Osteocyte (in vitro differentiated cells): ENCODE measurements around the gene PCAT6. TPM values are rescaled to one million over a fixed set of nuclear protein-coding genes. Genes with fewer than 3 reads are reported as not detected.
A peak's percentile ranks its signal among the peaks of the same experiment; 100 is the strongest.

Experiments used
- DNase-seq: peaks from one replicate; pipeline ENCODE4 v3.0.0; 2021; ENCODE audit warnings: mixed read lengths; ENCODE audit not compliant: unreplicated experiment; ENCODE audit errors: extremely low spot score
- H3K27ac Mint-ChIP-seq: one replicate; pipeline ENCODE4 v1.8.0; 2021; ENCODE audit warnings: mild to moderate bottlenecking, mixed read lengths; ENCODE audit not compliant: unreplicated experiment
- H3K27me3 Mint-ChIP-seq: one replicate; pipeline ENCODE4 v1.8.0; 2021; ENCODE audit warnings: mixed read lengths; ENCODE audit not compliant: unreplicated experiment
- H3K36me3 Mint-ChIP-seq: one replicate; pipeline ENCODE4 v1.8.0; 2021; ENCODE audit warnings: mixed read lengths; ENCODE audit not compliant: unreplicated experiment
- H3K4me1 Mint-ChIP-seq: one replicate; pipeline ENCODE4 v1.8.0; 2021; ENCODE audit warnings: mixed read lengths; ENCODE audit not compliant: unreplicated experiment
- H3K4me3 Mint-ChIP-seq: one replicate; pipeline ENCODE4 v1.8.0; 2021; ENCODE audit warnings: mild to moderate bottlenecking, moderate library complexity, mixed read lengths; ENCODE audit not compliant: unreplicated experiment
- H3K9me3 Mint-ChIP-seq: one replicate; pipeline ENCODE4 v1.8.0; 2021; ENCODE audit warnings: mixed read lengths; ENCODE audit not compliant: unreplicated experiment
- CTCF ChIP-seq: fragments of 200-600 bp; sonication (generic); IDR thresholded peaks from 2 replicates; pipeline ENCODE4 v1.5.0; 2021; ENCODE audit warnings: antibody characterized with exemption, mild to moderate bottlenecking, moderate library complexity
- long read RNA-seq: library from polyadenylated mRNA; unstranded; transcript quantifications from one replicate; pipeline ENCODE4 v2.0.0, GENCODE V29; 2021
- total RNA-seq: library from RNA; stranded (reverse); gene quantifications from 2 replicates; pipeline ENCODE4 v1.2.1, GENCODE V29; 2021

The PCAT6 gene
- total RNA-seq: 3.8 and 5.2 TPM in 2 replicates
- long read RNA-seq: 0 reads

- Mint-ChIP-seq H3K9me3 (no peaks in the 10 kb centered on the region), H3K4me3 (peak within 1 kb of the TSS; percentile 93), H3K4me1 (peaks cover 36% of the 10 kb centered on the region), H3K27me3 (peaks cover 5% of the 10 kb centered on the region), H3K36me3 (no peaks in the 10 kb centered on the region), H3K27ac (peak within 1 kb of the TSS; percentile 95)
- DNase-seq: peak; percentile 97
- TF ChIP-seq CTCF: no peak
These were observed at the start of gene PCAT6 for GRCh38 chr1:202810615-202811295. TSS of gene PCAT6 (plus strand) at chr1:202810954.

- Mint-ChIP-seq H3K4me3 (no peak overlapping the region), H3K27ac (no peak overlapping the region), H3K4me1 (no peaks in the 10 kb centered on the region), H3K27me3 (no peaks in the 10 kb centered on the region), H3K9me3 (no peaks in the 10 kb centered on the region), H3K36me3 (peaks cover 54% of the 10 kb centered on the region)
- no peak for DNase-seq
- TF ChIP-seq CTCF: no peak
These were observed 48.7 kb upstream of the PCAT6 start for GRCh38 chr1:202762019-202762418.

- Mint-ChIP-seq H3K27me3 (no peaks in the 10 kb centered on the region), H3K9me3 (no peaks in the 10 kb centered on the region), H3K27ac (no peak overlapping the region), H3K4me1 (no peaks in the 10 kb centered on the region), H3K4me3 (no peak overlapping the region), H3K36me3 (peaks cover 51% of the 10 kb centered on the region)
- TF ChIP-seq CTCF: no peak
- no peak for DNase-seq
These were observed 45.0 kb upstream of the PCAT6 start for GRCh38 chr1:202765721-202766120.

- peaks cover 50% of the 10 kb centered on the region for H3K36me3 Mint-ChIP-seq
- no peak overlapping the region for H3K4me3 Mint-ChIP-seq
- no peak overlapping the region for H3K27ac Mint-ChIP-seq
- H3K9me3 Mint-ChIP-seq: no peaks in the 10 kb centered on the region
- DNase-seq: no peak
- H3K27me3 Mint-ChIP-seq: no peaks in the 10 kb centered on the region
- TF ChIP-seq CTCF: no peak
- H3K4me1 Mint-ChIP-seq: no peaks in the 10 kb centered on the region
These were observed 40.6 kb upstream of the PCAT6 start for GRCh38 chr1:202770135-202770534.

- no peak overlapping the region for H3K4me3 Mint-ChIP-seq
- H3K9me3 Mint-ChIP-seq: no peaks in the 10 kb centered on the region
- no peak overlapping the region for H3K27ac Mint-ChIP-seq
- DNase-seq: no peak
- peaks cover 10% of the 10 kb centered on the region for H3K4me1 Mint-ChIP-seq
- no peak for TF ChIP-seq CTCF
- H3K27me3 Mint-ChIP-seq: no peaks in the 10 kb centered on the region
- H3K36me3 Mint-ChIP-seq: peaks cover 3% of the 10 kb centered on the region
These were observed 29.6 kb upstream of the PCAT6 start for GRCh38 chr1:202781180-202781579.
